Measurements from ENCODE around the gene WDR20. TPM values are rescaled to one million over a fixed set of nuclear protein-coding genes. Genes with fewer than 3 reads are reported as not detected.

The WDR20 gene
- total RNA-seq, 1 donor from 2014 or later = 33.4 TPM

- TF ChIP-seq, protein P1, sequence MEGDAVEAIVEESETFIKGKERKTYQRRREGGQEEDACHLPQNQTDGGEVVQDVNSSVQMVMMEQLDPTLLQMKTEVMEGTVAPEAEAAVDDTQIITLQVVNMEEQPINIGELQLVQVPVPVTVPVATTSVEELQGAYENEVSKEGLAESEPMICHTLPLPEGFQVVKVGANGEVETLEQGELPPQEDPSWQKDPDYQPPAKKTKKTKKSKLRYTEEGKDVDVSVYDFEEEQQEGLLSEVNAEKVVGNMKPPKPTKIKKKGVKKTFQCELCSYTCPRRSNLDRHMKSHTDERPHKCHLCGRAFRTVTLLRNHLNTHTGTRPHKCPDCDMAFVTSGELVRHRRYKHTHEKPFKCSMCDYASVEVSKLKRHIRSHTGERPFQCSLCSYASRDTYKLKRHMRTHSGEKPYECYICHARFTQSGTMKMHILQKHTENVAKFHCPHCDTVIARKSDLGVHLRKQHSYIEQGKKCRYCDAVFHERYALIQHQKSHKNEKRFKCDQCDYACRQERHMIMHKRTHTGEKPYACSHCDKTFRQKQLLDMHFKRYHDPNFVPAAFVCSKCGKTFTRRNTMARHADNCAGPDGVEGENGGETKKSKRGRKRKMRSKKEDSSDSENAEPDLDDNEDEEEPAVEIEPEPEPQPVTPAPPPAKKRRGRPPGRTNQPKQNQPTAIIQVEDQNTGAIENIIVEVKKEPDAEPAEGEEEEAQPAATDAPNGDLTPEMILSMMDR (conservative IDR thresholded peaks at IDR 0.05) = no peak
- H3K27ac Mint-ChIP-seq = no peak overlapping the region
- no peaks in the 10 kb centered on the region for H3K27me3 Mint-ChIP-seq
- H3K4me3 Mint-ChIP-seq = no peak overlapping the region
- H3K4me1 Mint-ChIP-seq (ENCODE audit: unreplicated experiment) = peaks cover 10% of the 10 kb centered on the region
- peaks cover 30% of the 10 kb centered on the region for H3K36me3 Mint-ChIP-seq
- H3K9me3 Mint-ChIP-seq = no peaks in the 10 kb centered on the region
- DNase-seq (ENCODE audit: extremely low spot score, unreplicated experiment) = no peak
Measured at GRCh38 chr14:102207831-102208365, 68.2 kb downstream of the WDR20 start.

DNA sequence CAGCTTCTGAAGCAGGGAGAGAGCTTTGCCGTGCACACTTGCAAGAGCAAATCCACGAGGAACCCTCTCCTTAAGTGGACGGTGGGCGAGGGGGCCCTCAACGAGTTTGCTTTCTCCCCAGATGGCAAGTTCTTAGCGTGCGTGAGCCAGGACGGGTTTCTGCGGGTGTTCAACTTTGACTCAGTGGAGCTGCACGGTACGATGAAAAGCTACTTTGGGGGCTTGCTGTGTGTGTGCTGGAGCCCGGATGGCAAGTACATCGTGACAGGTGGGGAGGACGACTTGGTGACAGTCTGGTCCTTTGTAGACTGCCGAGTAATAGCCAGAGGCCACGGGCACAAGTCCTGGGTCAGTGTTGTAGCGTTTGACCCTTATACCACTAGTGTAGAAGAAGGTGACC lies 69.0 kb downstream of the WDR20 start:
- Mint-ChIP-seq H3K9me3 (no peaks in the 10 kb centered on the region), H3K4me1 (ENCODE audit: unreplicated experiment) (peaks cover 10% of the 10 kb centered on the region), H3K4me3 (no peak overlapping the region), H3K27ac (no peak overlapping the region), H3K36me3 (peaks cover 30% of the 10 kb centered on the region), H3K27me3 (no peaks in the 10 kb centered on the region)
- TF ChIP-seq, protein P1 (conservative IDR thresholded peaks at IDR 0.05) = no peak
- DNase-seq (ENCODE audit: extremely low spot score, unreplicated experiment) = no peak

DNA sequence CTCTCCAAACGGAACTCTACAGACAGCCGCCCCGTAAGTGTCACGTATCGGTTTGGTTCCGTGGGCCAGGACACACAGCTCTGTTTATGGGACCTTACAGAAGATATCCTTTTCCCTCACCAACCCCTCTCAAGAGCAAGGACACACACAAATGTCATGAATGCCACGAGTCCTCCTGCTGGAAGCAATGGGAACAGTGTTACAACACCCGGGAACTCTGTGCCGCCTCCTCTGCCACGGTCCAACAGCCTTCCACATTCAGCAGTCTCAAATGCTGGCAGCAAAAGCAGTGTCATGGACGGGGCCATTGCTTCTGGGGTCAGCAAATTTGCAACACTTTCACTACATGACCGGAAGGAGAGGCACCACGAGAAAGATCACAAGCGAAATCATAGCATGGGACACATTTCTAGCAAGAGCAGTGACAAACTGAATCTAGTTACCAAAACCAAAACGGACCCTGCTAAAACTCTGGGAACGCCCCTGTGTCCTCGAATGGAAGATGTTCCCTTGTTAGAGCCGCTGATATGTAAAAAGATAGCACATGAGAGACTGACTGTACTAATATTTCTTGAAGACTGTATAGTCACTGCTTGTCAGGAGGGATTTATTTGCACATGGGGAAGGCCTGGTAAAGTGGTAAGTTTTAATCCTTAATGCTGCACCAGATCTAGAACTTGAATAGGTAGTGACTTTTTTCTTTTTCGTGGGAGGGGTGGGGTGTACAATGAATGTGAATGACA lies 69.7 kb downstream of the WDR20 start:
- no peak for DNase-seq (ENCODE audit: extremely low spot score, unreplicated experiment)
- no peak overlapping the region for H3K4me3 Mint-ChIP-seq
- H3K4me1 Mint-ChIP-seq (ENCODE audit: unreplicated experiment) = peaks cover 10% of the 10 kb centered on the region
- no peaks in the 10 kb centered on the region for H3K9me3 Mint-ChIP-seq
- H3K27me3 Mint-ChIP-seq = no peaks in the 10 kb centered on the region
- peaks cover 26% of the 10 kb centered on the region for H3K36me3 Mint-ChIP-seq
- H3K27ac Mint-ChIP-seq = peak overlapping the region; percentile 3
- TF ChIP-seq, protein P1 (conservative IDR thresholded peaks at IDR 0.05) = peak; percentile 43

- Mint-ChIP-seq H3K27me3 (no peaks in the 10 kb centered on the region), H3K4me1 (ENCODE audit: unreplicated experiment) (peaks cover 14% of the 10 kb centered on the region), H3K27ac (no peak overlapping the region), H3K4me3 (no peak overlapping the region), H3K36me3 (peaks cover 19% of the 10 kb centered on the region), H3K9me3 (no peaks in the 10 kb centered on the region)
- DNase-seq (ENCODE audit: extremely low spot score, unreplicated experiment) = no peak
- TF ChIP-seq, protein P1 (conservative IDR thresholded peaks at IDR 0.05) = no peak
Measured at GRCh38 chr14:102210421-102211042, 70.8 kb downstream of the WDR20 start.

DNA sequence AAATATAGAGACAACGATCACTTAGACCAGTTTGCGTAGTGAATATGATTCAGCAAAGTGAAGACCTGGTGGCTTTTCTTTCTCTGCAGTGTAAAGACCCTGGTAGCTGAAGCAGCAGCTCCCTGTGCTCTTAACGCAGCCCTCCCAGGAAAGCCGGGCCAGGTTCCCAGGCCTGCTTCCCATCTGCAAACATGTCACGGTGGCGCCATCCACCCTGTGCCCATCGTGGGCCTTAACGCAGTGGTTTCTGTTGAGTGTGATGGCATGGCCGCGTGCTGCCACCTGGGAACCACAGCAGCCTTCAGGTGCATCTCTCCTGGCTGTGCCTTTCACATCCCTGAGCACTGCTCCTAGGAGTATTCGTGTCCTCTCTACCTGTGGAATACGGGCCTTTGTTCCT lies 71.5 kb downstream of the WDR20 start:
- H3K27me3 Mint-ChIP-seq = no peaks in the 10 kb centered on the region
- TF ChIP-seq, protein P1 (conservative IDR thresholded peaks at IDR 0.05) = no peak
- no peaks in the 10 kb centered on the region for H3K9me3 Mint-ChIP-seq
- H3K27ac Mint-ChIP-seq = no peak overlapping the region
- no peak overlapping the region for H3K4me3 Mint-ChIP-seq
- no peak for DNase-seq (ENCODE audit: extremely low spot score, unreplicated experiment)
- peaks cover 18% of the 10 kb centered on the region for H3K36me3 Mint-ChIP-seq
- H3K4me1 Mint-ChIP-seq (ENCODE audit: unreplicated experiment) = peaks cover 19% of the 10 kb centered on the region

Data from type B pancreatic cell (in vitro differentiated cells).